H1 (cell line): ENCODE measurements around the gene ERLIN1. TPM values are rescaled to one million over a fixed set of nuclear protein-coding genes. Genes with fewer than 3 reads are reported as not detected.

Experiments
- CTCF ChIA-PET: fragments of 300-600 bp; sonication (Branson Sonifier 250); formaldehyde crosslinking; loops from one replicate; lab custom pipeline; 2021; ENCODE audit not compliant: partially characterized antibody; lab: Charles Lee
- POLR2A ChIA-PET: fragments of 300-600 bp; sonication (Branson Sonifier 250); formaldehyde crosslinking; loops from one replicate; lab custom pipeline; 2021; ENCODE audit warnings: inconsistent platforms; ENCODE audit not compliant: partially characterized antibody; lab: Charles Lee
- DNase-seq, 2 experiments: peaks; one replicate each; pipeline versions ENCODE4 v3.0.0 to v3.0.0-alpha.2; 2010 to 2022; ENCODE audit warnings: low spot score in 2 of 2, low read depth in 1 of 2, mixed read lengths in 1 of 2
- FAIRE-seq: peaks from 2 replicates; lab custom pipeline; 2011; peaks lifted over from hg19 to GRCh38; lab: Jason Lieb, UNC
- H2AFZ ChIP-seq: 2 replicates; pipeline ENCODE4 v1.8.1; 2012; ENCODE audit warnings: low read length, inconsistent platforms
- H2AK5ac ChIP-seq: 2 replicates; pipeline ENCODE4 v1.6.1; 2013; ENCODE audit warnings: low read depth, low read length
- H2BK120ac ChIP-seq: replicated peaks from 2 replicates; pipeline ENCODE3; 2013; ENCODE audit warnings: low read depth, low read length, inconsistent platforms
- H2BK12ac ChIP-seq: 2 replicates; pipeline ENCODE4 v1.6.1; 2013; ENCODE audit warnings: low read depth, low read length
- H2BK15ac ChIP-seq: 2 replicates; pipeline ENCODE4 v1.6.1; 2013; ENCODE audit warnings: low read length
- H2BK20ac ChIP-seq: 2 replicates; pipeline ENCODE4 v1.6.1; 2013; ENCODE audit warnings: low read length
- H2BK5ac ChIP-seq: 2 replicates; pipeline ENCODE4 v1.6.1; 2013; ENCODE audit warnings: low read depth, low read length
- H3K14ac ChIP-seq: 2 replicates; pipeline ENCODE4 v1.6.1; 2013; ENCODE audit warnings: inconsistent platforms; ENCODE audit not compliant: insufficient read length
- H3K18ac ChIP-seq: 2 replicates; pipeline ENCODE4 v1.6.1; 2013; ENCODE audit warnings: low read length; ENCODE audit errors: extremely low read depth
- H3K23ac ChIP-seq: 2 replicates; pipeline ENCODE4 v1.6.1; 2013; ENCODE audit warnings: inconsistent platforms; ENCODE audit not compliant: insufficient read length
- H3K23me2 ChIP-seq: 2 replicates; pipeline ENCODE4 v1.6.1; 2013; ENCODE audit warnings: low read depth, low read length
- H3K27ac ChIP-seq: 2 replicates; pipeline ENCODE4 v1.6.1; 2011; ENCODE audit warnings: low read depth, low read length, inconsistent platforms
- H3K27me3 ChIP-seq, 4 experiments: replicated peaks in 1 of 4; 1 replicate in 1 of 4; 2 replicates in 3 of 4; pipeline versions ENCODE4 v1.6.1 to v1.8.1; 2011 to 2013; ENCODE audit warnings: low read length in 3 of 4, mild to moderate bottlenecking in 3 of 4, inconsistent platforms in 2 of 4, mixed read lengths in 2 of 4, moderate library complexity in 1 of 4; ENCODE audit not compliant: control insufficient read depth in 3 of 4, insufficient read depth in 3 of 4; ENCODE audit errors: extremely low read depth in 1 of 4
- H3K36me3 ChIP-seq, 4 experiments: 2 replicates each; pipeline versions ENCODE4 v1.6.1 to v1.8.1; 2011 to 2013; ENCODE audit warnings: mild to moderate bottlenecking in 4 of 4, low read length in 3 of 4, moderate library complexity in 2 of 4, control low read depth in 1 of 4, inconsistent platforms in 1 of 4; ENCODE audit not compliant: insufficient read depth in 4 of 4, control insufficient read depth in 2 of 4
- H3K4ac ChIP-seq: replicated peaks from 2 replicates; pipeline ENCODE3; 2013; ENCODE audit warnings: low read length, low read depth, mixed read lengths, inconsistent platforms; ENCODE audit not compliant: insufficient read length
- H3K4me1 ChIP-seq, 4 experiments: replicated peaks in 1 of 4; 1 replicate in 1 of 4; 2 replicates in 3 of 4; pipeline versions ENCODE4 v1.6.1 to v1.8.1; 2011 to 2013; ENCODE audit warnings: low read length in 3 of 4, inconsistent platforms in 2 of 4, mixed read lengths in 1 of 4; ENCODE audit not compliant: insufficient read depth in 4 of 4, control insufficient read depth in 3 of 4
- H3K4me2 ChIP-seq, 2 experiments: 2 replicates each; pipeline versions ENCODE4 v1.6.1 to v1.8.1; 2011 to 2013; ENCODE audit warnings: low read depth in 2 of 2, low read length in 2 of 2, control low read depth in 1 of 2, inconsistent platforms in 1 of 2, mild to moderate bottlenecking in 1 of 2; ENCODE audit not compliant: insufficient read depth in 1 of 2
- H3K4me3 ChIP-seq, 4 experiments: fragments of 200-600, 300-600 bp in 1 of 4; sonication (generic), shearing (Covaris generic), sonication (Bioruptor Twin) in 1 of 4; 2 replicates each; pipeline versions ENCODE4 v1.5.1 to v1.8.1; 2011 to 2016; ENCODE audit warnings: low read length in 4 of 4, low read depth in 3 of 4, control low read depth in 2 of 4, inconsistent platforms in 2 of 4, mild to moderate bottlenecking in 2 of 4, mixed read lengths in 1 of 4, moderate library complexity in 1 of 4; ENCODE audit not compliant: insufficient read depth in 2 of 4; ENCODE audit errors: extremely low read depth in 1 of 4
- H3K56ac ChIP-seq: replicated peaks from 2 replicates; pipeline ENCODE3; 2013; ENCODE audit warnings: low read depth, mild to moderate bottlenecking, mixed read lengths, low read length, inconsistent platforms; ENCODE audit not compliant: insufficient read length
- H3K79me1 ChIP-seq: 2 replicates; pipeline ENCODE4 v1.6.1; 2013; ENCODE audit warnings: low read depth, low read length, control low read depth
- H3K79me2 ChIP-seq, 2 experiments: 2 replicates each; pipeline versions ENCODE4 v1.6.1 to v1.8.1; 2012 to 2013; ENCODE audit warnings: low read length in 2 of 2, mild to moderate bottlenecking in 2 of 2, inconsistent platforms in 1 of 2; ENCODE audit not compliant: insufficient read depth in 2 of 2, control insufficient read depth in 1 of 2
- H3K9ac ChIP-seq, 4 experiments: replicated peaks in 1 of 4; 1 replicate in 1 of 4; 2 replicates in 3 of 4; pipeline versions ENCODE4 v1.6.1 to v1.8.1; 2011 to 2013; ENCODE audit warnings: low read depth in 3 of 4, low read length in 3 of 4, control low read depth in 2 of 4, mild to moderate bottlenecking in 2 of 4, moderate library complexity in 2 of 4, inconsistent platforms in 1 of 4; ENCODE audit errors: extremely low read depth in 1 of 4
- H3K9me3 ChIP-seq, 2 experiments: 2 replicates each; pipeline versions ENCODE4 v1.6.1 to v1.8.1; 2012 to 2013; ENCODE audit warnings: mild to moderate bottlenecking in 2 of 2, moderate library complexity in 2 of 2, control low read depth in 1 of 2, inconsistent platforms in 1 of 2, low read depth in 1 of 2, low read length in 1 of 2, mixed read lengths in 1 of 2; ENCODE audit not compliant: insufficient read depth in 2 of 2
- H4K20me1 ChIP-seq, 2 experiments: replicated peaks in 1 of 2; 2 replicates each; pipeline versions ENCODE3 to v1.8.1; 2011 to 2013; ENCODE audit warnings: inconsistent platforms in 2 of 2, low read length in 2 of 2, mild to moderate bottlenecking in 1 of 2; ENCODE audit not compliant: insufficient read depth in 2 of 2, control insufficient read depth in 1 of 2
- H4K5ac ChIP-seq: 2 replicates; pipeline ENCODE4 v1.6.1; 2013; ENCODE audit warnings: low read length, low read depth, mixed read lengths, inconsistent platforms; ENCODE audit not compliant: insufficient read length
- H4K8ac ChIP-seq: 2 replicates; pipeline ENCODE4 v1.8.0; 2013; ENCODE audit warnings: mild to moderate bottlenecking, moderate library complexity, low read length, inconsistent platforms; ENCODE audit not compliant: insufficient read depth; ENCODE audit errors: extremely low read depth
- H4K91ac ChIP-seq: replicated peaks from 2 replicates; pipeline ENCODE3; 2013; ENCODE audit warnings: low read length, mixed read lengths, inconsistent platforms; ENCODE audit not compliant: insufficient read length
- TAF1 ChIP-seq: IDR thresholded peaks from 2 replicates; pipeline ENCODE4 v1.6.1; 2011; ENCODE audit warnings: mild to moderate bottlenecking, low read depth, low read length
- WGBS, 2 experiments: shearing (Covaris generic) in 1 of 2; methylation state at CpG; one replicate each; pipeline versions ENCODE4 v1.1.6 to v1.1.7; 2013 to 2015; ENCODE audit warnings: low lambda C conversion rate in 2 of 2, mixed read lengths in 2 of 2, inconsistent platforms in 1 of 2, low coverage in 1 of 2, missing lambda C conversion rate in 1 of 2; ENCODE audit not compliant: insufficient replicate concordance in 2 of 2, insufficient coverage in 1 of 2, insufficient read length in 1 of 2; ENCODE audit errors: extremely low coverage in 1 of 2, missing lambda C conversion rate in 1 of 2; 5-methylcytosine and 5-hydroxymethylcytosine counted together
- polyA plus RNA-seq, 7 experiments: library from polyadenylated mRNA; depleted of rRNA in 3 of 7; stranded (reverse) in 5 of 7; unstranded in 2 of 7; fragments of >200 nt in 5 of 7; fragments of 200-250 nt in 2 of 7; gene quantifications; 1 replicate in 5 of 7; 2 replicates in 1 of 7; 4 replicates in 1 of 7; pipeline versions ENCODE4 v1.2.1 to v1.2.3, GENCODE V29; 2011 to 2013; ENCODE audit warnings: missing spikeins in 2 of 7, mixed read lengths in 2 of 7
- total RNA-seq: library from RNA; stranded (reverse); fragmentation: NEBNext Ultra II Directional; extraction: Animal tissue kit (Norgen Biotek cat#: 25700); gene quantifications from 2 replicates; pipeline ENCODE4 v1.2.1, GENCODE V29; 2021

Gene ERLIN1
- total and polyA plus RNA-seq, 2 of the 8 experiments (the other 6 are each of a cell fraction or from before 2014, with no cell fraction given) = 16.5 to 32.0 TPM

DNA sequence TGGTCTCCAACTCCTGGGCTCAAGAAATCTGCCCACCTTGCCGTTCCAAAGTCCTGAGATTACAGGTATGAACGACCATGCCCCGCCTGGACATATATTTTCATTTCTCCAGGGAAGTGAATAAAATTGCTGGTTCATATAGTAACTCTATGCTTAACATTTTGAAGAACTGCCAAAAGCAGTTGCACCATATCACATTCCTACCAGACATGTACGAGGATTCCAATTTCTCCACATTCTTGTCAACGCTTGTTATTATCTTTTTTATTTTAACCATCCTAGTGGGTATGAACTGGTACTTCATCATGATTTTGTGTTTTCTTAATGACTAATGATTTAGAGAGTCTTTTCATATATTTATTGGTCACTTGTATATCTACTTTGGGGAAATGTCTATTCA lies 82.2 kb downstream of the ERLIN1 start:
- H4K91ac ChIP-seq = no peak overlapping the region
- H3K14ac ChIP-seq = no peak overlapping the region
- H3K79me2 ChIP-seq = no peaks in the 10 kb centered on the region
- H2AK5ac ChIP-seq = no peak overlapping the region
- no peak overlapping the region for H2AFZ ChIP-seq
- DNase-seq = no peak
- H2BK120ac ChIP-seq = no peak overlapping the region
- no peak overlapping the region for H4K8ac ChIP-seq
- 87% methylated on average over 5 of the region's 5 CpGs; no CpG with 5 or more reads in 1 of the 2 experiments for WGBS, 2 experiments
- TF ChIP-seq TAF1 = no peak
- H3K4me1 ChIP-seq = peaks cover 0 to 4% (median 0%) of the 10 kb centered on the region in 4 experiments; a peak in 2 of 7 replicates
- H2BK12ac ChIP-seq = no peak overlapping the region
- POLR2A ChIA-PET = no interaction called here
- H3K23ac ChIP-seq = no peak overlapping the region
- no peaks in the 10 kb centered on the region for H3K27me3 ChIP-seq
- H3K4me2 ChIP-seq = no peak overlapping the region
- peaks cover 0 to 3% of the 10 kb centered on the region in 2 experiments; a peak in 1 of 4 replicates for H3K9me3 ChIP-seq
- no peaks in the 10 kb centered on the region for H3K23me2 ChIP-seq
- no peaks in the 10 kb centered on the region for H3K79me1 ChIP-seq
- H3K4ac ChIP-seq = no peak overlapping the region
- CTCF ChIA-PET = no interaction called here
- no peaks in the 10 kb centered on the region for H4K20me1 ChIP-seq
- H2BK20ac ChIP-seq = no peak overlapping the region
- H4K5ac ChIP-seq = no peak overlapping the region
- H2BK15ac ChIP-seq = no peak overlapping the region
- no peak overlapping the region for H3K27ac ChIP-seq
- no peak overlapping the region for H3K56ac ChIP-seq
- no peak overlapping the region for H3K4me3 ChIP-seq
- FAIRE-seq = no peak
- H2BK5ac ChIP-seq = no peak overlapping the region
- no peak overlapping the region for H3K18ac ChIP-seq
- H3K36me3 ChIP-seq = no peaks in the 10 kb centered on the region
- H3K9ac ChIP-seq = no peak overlapping the region
